HepG2 (cell line): ENCODE measurements around the gene HABP4. TPM values are rescaled to one million over a fixed set of nuclear protein-coding genes. Genes with fewer than 3 reads are reported as not detected.

Experiments
- ARID2 ChIP-seq: sonication (generic); formaldehyde crosslinking; IDR thresholded peaks from 2 replicates; pipeline ENCODE4 v1.8.1; 2022; ENCODE audit warnings: mild to moderate bottlenecking, missing genetic modification reagents, borderline replicate concordance
- CEBPG ChIP-seq: IDR thresholded peaks from 2 replicates; pipeline ENCODE4 v1.6.1; 2016
- FOSL1 ChIP-seq: sonication (generic); formaldehyde crosslinking; IDR thresholded peaks from 2 replicates; pipeline ENCODE4 v1.9.0; 2021; ENCODE audit warnings: missing genetic modification reagents, borderline replicate concordance
- GTF3A ChIP-seq: sonication (generic); formaldehyde crosslinking; conservative IDR thresholded peaks from 2 replicates; pipeline ENCODE4 v1.4.0; 2020; ENCODE audit warnings: mild to moderate bottlenecking, missing genetic modification reagents
- NAIF1 ChIP-seq: sonication (generic); formaldehyde crosslinking; IDR thresholded peaks from 2 replicates; pipeline ENCODE4 v1.5.0; 2020; ENCODE audit warnings: mild to moderate bottlenecking, missing genetic modification reagents, borderline replicate concordance
- PHF21A ChIP-seq: sonication (generic); formaldehyde crosslinking; IDR thresholded peaks from 2 replicates; pipeline ENCODE4 v1.5.0; 2020; ENCODE audit warnings: mild to moderate bottlenecking, missing genetic modification reagents
- TCF12 ChIP-seq, 2 experiments: fragments of 450-650 bp in 1 of 2; sonication (generic) in 1 of 2; formaldehyde crosslinking in 1 of 2; IDR thresholded peaks; 2 replicates each; pipeline versions ENCODE4 v1.6.1 to v1.8.0; 2017 to 2022; ENCODE audit warnings: antibody characterized with exemption in 1 of 2, mild to moderate bottlenecking in 1 of 2, missing genetic modification reagents in 1 of 2, moderate library complexity in 1 of 2
- YEATS2 ChIP-seq: sonication (generic); formaldehyde crosslinking; IDR thresholded peaks from 2 replicates; pipeline ENCODE4 v1.4.0; 2020; ENCODE audit warnings: missing genetic modification reagents, borderline replicate concordance
- YEATS4 ChIP-seq: sonication (generic); formaldehyde crosslinking; IDR thresholded peaks from 2 replicates; pipeline ENCODE4 v1.4.0; 2020; ENCODE audit warnings: missing genetic modification reagents, borderline replicate concordance
- ZFP82 ChIP-seq: sonication (generic); formaldehyde crosslinking; IDR thresholded peaks from 2 replicates; pipeline ENCODE4 v1.5.1; 2020; ENCODE audit warnings: mild to moderate bottlenecking, missing genetic modification reagents, borderline replicate concordance
- ZKSCAN5 ChIP-seq: sonication (generic); formaldehyde crosslinking; IDR thresholded peaks from 2 replicates; pipeline ENCODE4 v1.5.1; 2020; ENCODE audit warnings: mild to moderate bottlenecking, missing genetic modification reagents
- ZNF496 ChIP-seq: sonication (generic); formaldehyde crosslinking; IDR thresholded peaks from 2 replicates; pipeline ENCODE4 v1.8.1; 2023; ENCODE audit warnings: mild to moderate bottlenecking, moderate library complexity, missing genetic modification reagents; ENCODE audit not compliant: insufficient replicate concordance
- polyA plus RNA-seq, 8 experiments: library from polyadenylated mRNA; depleted of rRNA in 3 of 8; stranded (reverse) in 7 of 8; unstranded in 1 of 8; fragments of >200 nt; fragmentation: Illumina TruSeq in 4 of 8; extraction: Trizol in 4 of 8; gene quantifications; 2 replicates each; pipeline versions ENCODE4 v1.2.1 to v1.2.3, GENCODE V29; 2011 to 2016; ENCODE audit warnings: low read depth in 4 of 8, missing spikeins in 1 of 8, mixed read lengths in 1 of 8; ENCODE audit not compliant: insufficient read depth in 1 of 8
- total RNA-seq, 5 experiments: library from RNA; depleted of rRNA; stranded (reverse); fragments of >200 nt; fragmentation: Illumina TruSeq; extraction: Trizol; gene quantifications; 2 replicates each; pipeline ENCODE4 v1.2.3, GENCODE V29; 2016; ENCODE audit warnings: low read depth in 1 of 5
- TF ChIP-seq, protein P1 (sequence below), 2 experiments: fragments of 450-650 bp in 1 of 2; sonication (generic) in 1 of 2; formaldehyde crosslinking; IDR thresholded peaks; 2 replicates each; pipeline versions ENCODE4 v1.5.0 to v1.8.0; 2020 to 2022; ENCODE audit warnings: mild to moderate bottlenecking in 1 of 2, missing genetic modification reagents in 1 of 2
- TF ChIP-seq, protein P2 (sequence below): sonication (generic); formaldehyde crosslinking; IDR thresholded peaks from 2 replicates; pipeline ENCODE4 v1.4.0; 2020; ENCODE audit warnings: missing genetic modification reagents
- TF ChIP-seq, protein P3 (sequence below): sonication (generic); formaldehyde crosslinking; IDR thresholded peaks from 2 replicates; pipeline ENCODE4 v1.5.1; 2020; ENCODE audit warnings: missing genetic modification reagents, mild to moderate bottlenecking, borderline replicate concordance
- TF ChIP-seq, protein P4 (sequence below): sonication (generic); formaldehyde crosslinking; IDR thresholded peaks from 2 replicates; pipeline ENCODE4 v1.4.0; 2020; ENCODE audit warnings: mild to moderate bottlenecking, missing genetic modification reagents, borderline replicate concordance
- TF ChIP-seq, protein P5 (sequence below): IDR thresholded peaks from 2 replicates; pipeline ENCODE4 v1.6.1; 2016; ENCODE audit warnings: mild to moderate bottlenecking, missing biosample characterization, missing genetic modification reagents
- TF ChIP-seq, protein P6 (sequence below): sonication (generic); formaldehyde crosslinking; IDR thresholded peaks from 2 replicates; pipeline ENCODE4 v1.8.0; 2022; ENCODE audit warnings: missing genetic modification reagents, mild to moderate bottlenecking, inconsistent platforms, borderline replicate concordance

Gene HABP4
- total and polyA plus RNA-seq, 2 of the 13 experiments (the other 11 are each of a cell fraction or from before 2014, with no cell fraction given), result 14.3 to 26.6 TPM

DNA sequence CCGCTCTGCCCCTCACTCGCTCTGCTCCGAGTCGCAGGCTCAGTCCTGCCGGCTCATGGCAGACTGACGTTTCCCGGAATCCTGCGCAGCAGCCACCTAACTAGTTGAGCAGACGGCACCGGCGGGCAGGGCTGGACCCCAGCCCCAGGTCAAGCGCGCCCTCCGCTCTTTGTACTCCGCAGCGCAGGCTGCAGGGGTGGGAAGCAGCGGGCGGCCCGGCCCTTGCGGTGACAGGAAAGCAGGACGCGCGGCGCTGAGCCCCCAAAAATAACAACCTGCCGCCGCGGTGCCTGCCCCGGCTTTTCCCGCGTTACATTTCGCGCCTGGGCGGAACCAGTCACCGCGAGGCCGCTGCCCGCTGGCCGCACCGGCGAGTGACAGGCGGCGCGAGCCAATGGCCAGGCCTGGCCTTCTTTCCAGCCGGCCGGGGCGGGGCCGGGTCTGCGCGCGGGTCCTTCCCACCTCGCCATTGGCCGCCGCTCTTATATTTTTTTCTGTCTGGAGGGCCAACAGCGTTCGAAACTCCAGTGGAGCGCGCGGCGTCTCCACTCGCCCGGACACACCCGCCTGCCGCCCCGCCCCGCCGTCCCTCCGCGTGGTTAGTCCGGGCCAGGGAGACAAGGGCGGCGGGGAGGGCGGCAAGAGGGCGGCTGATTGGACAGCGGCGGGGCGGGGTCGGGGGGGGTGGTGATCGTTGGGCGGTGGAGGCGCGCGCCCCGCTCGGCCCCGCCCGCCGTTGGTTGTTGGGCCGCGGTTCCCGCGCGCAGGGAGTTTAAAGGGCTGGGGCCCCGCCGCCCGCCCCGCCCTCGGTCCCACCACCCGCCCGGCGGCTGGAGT lies 31.7 kb upstream of the HABP4 start, which contains the start of gene ZNF367 (continued):
- TF ChIP-seq, protein P1, sequence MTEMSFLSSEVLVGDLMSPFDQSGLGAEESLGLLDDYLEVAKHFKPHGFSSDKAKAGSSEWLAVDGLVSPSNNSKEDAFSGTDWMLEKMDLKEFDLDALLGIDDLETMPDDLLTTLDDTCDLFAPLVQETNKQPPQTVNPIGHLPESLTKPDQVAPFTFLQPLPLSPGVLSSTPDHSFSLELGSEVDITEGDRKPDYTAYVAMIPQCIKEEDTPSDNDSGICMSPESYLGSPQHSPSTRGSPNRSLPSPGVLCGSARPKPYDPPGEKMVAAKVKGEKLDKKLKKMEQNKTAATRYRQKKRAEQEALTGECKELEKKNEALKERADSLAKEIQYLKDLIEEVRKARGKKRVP (CRISPR knock-in tag; IDR thresholded peaks at IDR 0.05), result peak in 1 of 2 experiments; percentile 58; a peak in 2 of 4 replicates
- TF ChIP-seq PHF21A (CRISPR knock-in tag), result peak; percentile 27; the same call in 1 of the 2 replicates
- TF ChIP-seq GTF3A, result no peak
- TF ChIP-seq, protein P2, sequence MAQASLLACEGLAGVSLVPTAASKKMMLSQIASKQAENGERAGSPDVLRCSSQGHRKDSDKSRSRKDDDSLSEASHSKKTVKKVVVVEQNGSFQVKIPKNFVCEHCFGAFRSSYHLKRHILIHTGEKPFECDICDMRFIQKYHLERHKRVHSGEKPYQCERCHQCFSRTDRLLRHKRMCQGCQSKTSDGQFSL (CRISPR knock-in tag), result no peak
- TF ChIP-seq, protein P3, sequence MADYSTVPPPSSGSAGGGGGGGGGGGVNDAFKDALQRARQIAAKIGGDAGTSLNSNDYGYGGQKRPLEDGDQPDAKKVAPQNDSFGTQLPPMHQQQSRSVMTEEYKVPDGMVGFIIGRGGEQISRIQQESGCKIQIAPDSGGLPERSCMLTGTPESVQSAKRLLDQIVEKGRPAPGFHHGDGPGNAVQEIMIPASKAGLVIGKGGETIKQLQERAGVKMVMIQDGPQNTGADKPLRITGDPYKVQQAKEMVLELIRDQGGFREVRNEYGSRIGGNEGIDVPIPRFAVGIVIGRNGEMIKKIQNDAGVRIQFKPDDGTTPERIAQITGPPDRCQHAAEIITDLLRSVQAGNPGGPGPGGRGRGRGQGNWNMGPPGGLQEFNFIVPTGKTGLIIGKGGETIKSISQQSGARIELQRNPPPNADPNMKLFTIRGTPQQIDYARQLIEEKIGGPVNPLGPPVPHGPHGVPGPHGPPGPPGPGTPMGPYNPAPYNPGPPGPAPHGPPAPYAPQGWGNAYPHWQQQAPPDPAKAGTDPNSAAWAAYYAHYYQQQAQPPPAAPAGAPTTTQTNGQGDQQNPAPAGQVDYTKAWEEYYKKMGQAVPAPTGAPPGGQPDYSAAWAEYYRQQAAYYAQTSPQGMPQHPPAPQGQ, result no peak
- TF ChIP-seq ARID2 (CRISPR knock-in tag), result no peak
- TF ChIP-seq FOSL1, result no peak
- no peak for TF ChIP-seq ZKSCAN5
- peak; percentile 72; the same call in 1 of the 2 replicates for TF ChIP-seq YEATS2
- TF ChIP-seq CEBPG, result no peak
- TF ChIP-seq, protein P4, sequence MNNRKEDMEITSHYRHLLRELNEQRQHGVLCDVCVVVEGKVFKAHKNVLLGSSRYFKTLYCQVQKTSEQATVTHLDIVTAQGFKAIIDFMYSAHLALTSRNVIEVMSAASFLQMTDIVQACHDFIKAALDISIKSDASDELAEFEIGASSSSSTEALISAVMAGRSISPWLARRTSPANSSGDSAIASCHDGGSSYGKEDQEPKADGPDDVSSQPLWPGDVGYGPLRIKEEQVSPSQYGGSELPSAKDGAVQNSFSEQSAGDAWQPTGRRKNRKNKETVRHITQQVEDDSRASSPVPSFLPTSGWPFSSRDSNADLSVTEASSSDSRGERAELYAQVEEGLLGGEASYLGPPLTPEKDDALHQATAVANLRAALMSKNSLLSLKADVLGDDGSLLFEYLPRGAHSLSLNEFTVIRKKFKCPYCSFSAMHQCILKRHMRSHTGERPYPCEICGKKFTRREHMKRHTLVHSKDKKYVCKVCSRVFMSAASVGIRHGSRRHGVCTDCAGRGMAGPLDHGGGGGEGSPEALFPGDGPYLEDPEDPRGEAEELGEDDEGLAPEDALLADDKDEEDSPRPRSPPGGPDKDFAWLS (CRISPR knock-in tag), result no peak
- TF ChIP-seq TCF12 (IDR thresholded peaks at IDR 0.05), result no peak
- no peak for TF ChIP-seq TCF12 (CRISPR knock-in tag; IDR thresholded peaks at IDR 0.05)
- TF ChIP-seq, protein P5, sequence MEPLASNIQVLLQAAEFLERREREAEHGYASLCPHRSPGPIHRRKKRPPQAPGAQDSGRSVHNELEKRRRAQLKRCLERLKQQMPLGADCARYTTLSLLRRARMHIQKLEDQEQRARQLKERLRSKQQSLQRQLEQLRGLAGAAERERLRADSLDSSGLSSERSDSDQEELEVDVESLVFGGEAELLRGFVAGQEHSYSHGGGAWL, result peak; percentile 61
- TF ChIP-seq, protein P6, sequence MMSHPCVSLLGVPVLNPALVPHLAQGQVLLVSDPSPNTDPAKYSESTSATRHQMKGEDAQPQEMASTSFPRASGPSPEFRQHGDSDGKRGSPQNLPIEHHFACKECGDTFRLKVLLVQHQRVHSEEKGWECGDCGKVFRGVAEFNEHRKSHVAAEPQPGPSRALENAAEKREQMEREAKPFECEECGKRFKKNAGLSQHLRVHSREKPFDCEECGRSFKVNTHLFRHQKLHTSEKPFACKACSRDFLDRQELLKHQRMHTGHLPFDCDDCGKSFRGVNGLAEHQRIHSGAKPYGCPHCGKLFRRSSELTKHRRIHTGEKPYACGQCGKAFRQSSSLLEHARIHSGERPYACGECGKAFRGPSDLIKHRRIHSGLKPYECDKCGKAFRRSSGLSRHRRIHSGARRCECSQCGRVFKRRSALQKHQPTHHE (CRISPR knock-in tag), result no peak
- no peak for TF ChIP-seq ZFP82 (CRISPR knock-in tag)
- no peak for TF ChIP-seq ZNF496 (CRISPR knock-in tag)
- TF ChIP-seq NAIF1, result no peak; the same call in 1 of the 2 replicates
- TF ChIP-seq YEATS4 (CRISPR knock-in tag), result no peak; the same call in 1 of the 2 replicates
